WI38 (cell line): ENCODE data around the gene CKLF.
A peak's percentile ranks its signal among the peaks of the same experiment; 100 is the strongest.
"Not testable (repeated sequence)": the region's sequence is repeated elsewhere in the genome, so short reads cannot be mapped to it uniquely, and the experiment has no call there.

Experiments
- H3K4me3 ChIP-seq: 2 replicates; pipeline ENCODE4 v1.5.1; 2011; ENCODE audit warnings: low read depth, mild to moderate bottlenecking, control low read depth, low read length
- CTCF ChIP-seq: IDR thresholded peaks from 2 replicates; pipeline ENCODE4 v1.5.1; 2012; ENCODE audit warnings: low read depth, mild to moderate bottlenecking, control low read depth, low read length

CKLF gene

GRCh38 chr16:66604376-66605176 is 52.2 kb downstream of the CKLF start, which contains the start of gene CMTM3:
Gene CMTM3, plus strand, starts transcription at chr16:66604704. Its CDS starts 102 bp downstream, at chr16:66604806.
- peak; percentile 31 for TF ChIP-seq CTCF
- H3K4me3 ChIP-seq, result peak within 1 kb of the TSS; percentile 81

- H3K4me3 ChIP-seq, result peak overlapping the region; percentile 81
- no peak; the same call in 1 of the 2 replicates for TF ChIP-seq CTCF
Observed at GRCh38 chr16:66605177-66605978, 53.0 kb downstream of the CKLF start.

GRCh38 chr16:66605979-66606751 is 53.8 kb downstream of the CKLF start:
- TF ChIP-seq CTCF, result no peak
- H3K4me3 ChIP-seq, result peak overlapping the region; percentile 81

GRCh38 chr16:66608241-66609138 is 56.1 kb downstream of the CKLF start:
- TF ChIP-seq CTCF, result peak; percentile 91
- no peak overlapping the region for H3K4me3 ChIP-seq

GRCh38 chr16:66609139-66609510 is 56.7 kb downstream of the CKLF start:
- no peak for TF ChIP-seq CTCF
- no peak overlapping the region for H3K4me3 ChIP-seq

GRCh38 chr16:66610111-66610820 is 57.9 kb downstream of the CKLF start:
- no peak for TF ChIP-seq CTCF
- H3K4me3 ChIP-seq, result no peak overlapping the region

- not testable (repeated sequence) for H3K4me3 ChIP-seq
Observed at GRCh38 chr16:66611911-66612310, 59.5 kb downstream of the CKLF start.
